Activated CD4-positive, alpha-beta T cell treated with anti-CD3 and anti-CD28 coated beads, Interleukin-2, Interleukin-6, amounts not matched to agents 100 ng/mL and 50 ng/mL, durations not matched to agents 16 hours and 8 hours (primary cell): ENCODE measurements around the gene ACER1.
A peak's percentile ranks its signal among the peaks of the same experiment; 100 is the strongest.
"Not testable (repeated sequence)": the region's sequence is repeated elsewhere in the genome, so short reads cannot be mapped to it uniquely, and the experiment has no call there.

Source experiments
- DNase-seq: peaks from one replicate; pipeline ENCODE4 v3.0.0-alpha.2; 2020

Gene ACER1

GRCh38 chr19:6286676-6287075 is 46.7 kb downstream of the ACER1 start:
- DNase-seq: no peak

- DNase-seq: not testable (repeated sequence)
Measured at GRCh38 chr19:6282393-6282792, 51.0 kb downstream of the ACER1 start.

GRCh38 chr19:6279931-6280591 is 53.4 kb downstream of the ACER1 start, which contains the start of gene MLLT1:
Gene MLLT1 (minus strand): TSS chr19:6279975. CDS start chr19:6279784, 191 bp downstream.
- DNase-seq: peak; percentile 98

- no peak for DNase-seq
Measured at GRCh38 chr19:6279620-6279930, 53.8 kb downstream of the ACER1 start.

- DNase-seq: no peak
Measured at GRCh38 chr19:6278740-6279619, 54.4 kb downstream of the ACER1 start.

- no peak for DNase-seq
Measured at GRCh38 chr19:6278051-6278450, 55.4 kb downstream of the ACER1 start.

- no peak for DNase-seq
Measured at GRCh38 chr19:6276447-6276846, 57.0 kb downstream of the ACER1 start.

- no peak for DNase-seq
Measured at GRCh38 chr19:6275170-6275744, 58.2 kb downstream of the ACER1 start.

GRCh38 chr19:6274756-6275155 is 58.7 kb downstream of the ACER1 start:
- no peak for DNase-seq

GRCh38 chr19:6273701-6274601 is 59.5 kb downstream of the ACER1 start:
- DNase-seq: no peak

- DNase-seq: no peak
Measured at GRCh38 chr19:6272913-6273600, 60.4 kb downstream of the ACER1 start.

GRCh38 chr19:6272411-6272791 is 61.0 kb downstream of the ACER1 start:
- no peak for DNase-seq

GRCh38 chr19:6271721-6272410 is 61.5 kb downstream of the ACER1 start:
- DNase-seq: no peak

GRCh38 chr19:6271251-6271650 is 62.2 kb downstream of the ACER1 start:
- DNase-seq: no peak

- no peak for DNase-seq
Measured at GRCh38 chr19:6270822-6271221, 62.6 kb downstream of the ACER1 start.

- DNase-seq: no peak
Measured at GRCh38 chr19:6270076-6270745, 63.2 kb downstream of the ACER1 start.

GRCh38 chr19:6269101-6269886 is 64.1 kb downstream of the ACER1 start:
- DNase-seq: no peak

- no peak for DNase-seq
Measured at GRCh38 chr19:6268382-6268771, 65.0 kb downstream of the ACER1 start.

GRCh38 chr19:6267552-6268381 is 65.6 kb downstream of the ACER1 start:
- DNase-seq: no peak
